ENCODE results near the gene TMEM45A.
"Not testable (repeated sequence)": the region's sequence is repeated elsewhere in the genome, so short reads cannot be mapped to it uniquely, and the experiment has no call there.

The TMEM45A gene

DNA sequence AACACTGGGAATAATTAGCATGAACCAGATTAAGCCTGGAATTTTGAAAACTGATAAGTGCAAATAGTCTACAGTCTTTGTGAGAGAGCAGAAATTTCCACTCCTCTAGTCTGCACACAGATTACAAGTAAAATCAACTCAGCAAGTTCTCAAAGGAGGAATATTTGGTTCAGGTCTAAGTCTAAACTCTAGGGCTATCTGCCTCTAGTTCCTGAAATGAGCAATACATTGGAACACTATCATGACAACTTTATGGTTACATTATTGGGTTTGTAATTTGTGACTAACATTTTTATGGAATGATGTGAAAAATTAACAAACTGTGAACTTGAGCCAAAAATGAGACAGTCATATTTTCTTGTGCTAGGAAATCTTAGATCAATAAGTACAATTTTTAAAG lies 86.2 kb downstream of the TMEM45A start:
- FAIRE-seq, result no peak

DNA sequence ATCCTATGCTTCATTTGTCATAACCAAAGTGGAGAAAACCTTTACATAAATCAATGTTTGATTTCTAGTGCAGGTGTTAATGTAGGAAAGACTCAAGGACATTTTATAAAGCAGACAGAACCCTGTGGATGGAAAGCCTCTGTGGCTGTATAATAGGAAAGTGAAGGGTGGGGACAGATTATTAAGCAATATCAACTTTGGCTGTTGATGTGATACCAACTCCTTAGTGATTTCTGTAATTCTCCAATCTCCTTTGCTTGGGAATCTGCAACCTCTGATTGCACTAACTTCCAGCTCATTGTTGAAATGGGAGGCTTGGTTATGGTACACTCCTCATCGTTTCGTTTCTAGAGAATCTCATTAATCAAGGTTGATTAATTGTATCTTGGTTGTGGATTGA lies 87.7 kb downstream of the TMEM45A start:
- FAIRE-seq, result no peak

DNA sequence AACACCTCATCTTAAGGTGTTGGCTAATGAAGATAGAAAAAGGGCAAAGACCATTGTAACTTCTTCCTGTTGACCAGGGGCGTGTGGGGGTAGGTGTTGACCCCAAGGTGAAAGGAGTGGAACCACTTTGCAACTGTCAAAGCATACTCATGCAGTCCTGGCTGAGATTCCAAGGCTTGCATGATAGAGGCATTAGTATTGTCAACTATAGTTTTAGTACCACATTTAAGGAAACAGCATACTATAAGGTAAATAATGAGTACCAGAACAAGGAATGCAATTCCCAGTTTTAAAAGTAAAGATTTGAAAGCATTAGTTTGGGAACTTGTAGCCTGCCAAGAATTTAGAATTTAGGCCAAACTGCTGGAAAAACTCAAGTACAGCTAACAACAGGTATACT lies 89.2 kb downstream of the TMEM45A start:
- no peak for FAIRE-seq

DNA sequence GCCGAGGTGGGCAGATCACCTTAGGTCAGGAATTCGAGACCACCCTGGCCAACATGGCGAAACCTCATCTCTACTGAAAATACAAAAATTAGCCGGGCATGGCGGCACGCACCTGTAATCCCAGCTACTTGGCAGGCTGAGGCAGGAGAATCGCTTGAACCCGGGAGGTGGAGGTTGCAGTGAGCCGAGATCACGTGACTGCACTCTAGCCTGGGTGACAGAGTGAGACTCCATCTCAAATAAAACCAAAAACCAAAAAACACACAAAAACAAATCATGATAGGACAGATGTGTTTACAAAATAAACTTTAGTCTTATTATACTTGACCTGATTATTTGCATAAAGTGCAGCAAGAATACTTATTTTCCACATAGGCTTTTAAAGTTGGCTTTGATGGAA lies 89.7 kb downstream of the TMEM45A start:
- FAIRE-seq, result not testable (repeated sequence)

DNA sequence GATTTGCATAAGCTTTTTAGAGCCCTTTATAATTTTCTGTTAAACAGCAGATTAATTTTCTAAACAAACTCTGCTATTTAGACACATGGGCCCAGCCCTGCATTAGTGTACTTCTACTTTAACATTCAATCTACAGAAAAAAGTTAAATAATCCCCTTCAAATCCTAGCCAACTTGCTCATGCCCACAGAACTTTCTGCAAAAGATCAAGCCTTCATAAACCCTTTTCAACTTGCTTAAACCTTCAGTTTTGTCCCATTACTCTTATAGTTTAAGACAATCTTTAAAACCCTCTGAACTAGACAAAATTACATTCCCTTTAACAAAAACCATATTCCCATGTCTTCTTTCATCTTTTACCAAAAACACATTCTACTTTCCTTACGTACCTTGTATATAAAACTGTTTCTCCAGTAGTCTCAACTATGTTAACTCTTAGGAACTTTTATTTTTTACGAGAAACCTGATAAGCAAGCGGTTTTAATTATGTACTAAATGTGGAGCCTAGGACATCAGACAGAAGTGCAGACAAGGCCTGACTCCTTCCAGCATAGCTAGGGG lies 91.8 kb downstream of the TMEM45A start:
- FAIRE-seq, result no peak

DNA sequence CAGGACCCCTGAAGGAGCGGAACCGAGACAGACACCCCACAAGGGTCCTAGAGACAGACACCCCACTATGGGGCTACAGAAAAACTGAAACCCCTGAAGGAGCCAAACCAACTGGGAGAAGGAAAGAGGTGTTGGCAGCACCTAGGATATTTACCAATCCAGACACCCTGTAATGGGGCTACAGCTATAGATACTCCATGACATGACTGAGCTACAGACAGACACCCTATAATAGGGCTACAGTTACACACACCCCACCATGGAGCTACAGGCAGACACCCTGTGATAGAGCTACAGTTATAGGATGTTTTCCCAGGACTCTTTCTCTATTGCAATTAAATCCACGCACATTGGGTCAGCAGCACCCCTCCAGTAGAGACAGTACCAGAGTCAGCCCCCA lies 94.4 kb downstream of the TMEM45A start:
- no peak for FAIRE-seq

DNA sequence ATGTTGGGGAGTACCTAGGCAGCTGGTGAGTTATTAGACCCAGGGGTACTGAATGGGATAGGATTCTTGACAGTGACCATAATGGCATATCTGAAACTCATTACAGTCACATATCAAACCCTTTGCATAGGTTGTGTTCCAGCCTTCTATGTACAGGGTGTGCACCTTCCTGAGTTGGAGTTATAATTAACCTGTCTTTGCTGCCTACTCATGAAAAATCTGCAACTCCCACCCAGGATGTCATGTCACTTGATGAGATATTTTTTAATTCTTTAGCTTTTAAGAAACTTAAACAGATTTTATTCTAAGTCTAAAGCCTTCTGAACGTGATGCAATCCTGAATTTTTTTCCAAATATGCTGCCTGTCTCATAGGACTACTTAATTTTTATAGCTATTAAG lies 95.8 kb downstream of the TMEM45A start:
- FAIRE-seq, result no peak

DNA sequence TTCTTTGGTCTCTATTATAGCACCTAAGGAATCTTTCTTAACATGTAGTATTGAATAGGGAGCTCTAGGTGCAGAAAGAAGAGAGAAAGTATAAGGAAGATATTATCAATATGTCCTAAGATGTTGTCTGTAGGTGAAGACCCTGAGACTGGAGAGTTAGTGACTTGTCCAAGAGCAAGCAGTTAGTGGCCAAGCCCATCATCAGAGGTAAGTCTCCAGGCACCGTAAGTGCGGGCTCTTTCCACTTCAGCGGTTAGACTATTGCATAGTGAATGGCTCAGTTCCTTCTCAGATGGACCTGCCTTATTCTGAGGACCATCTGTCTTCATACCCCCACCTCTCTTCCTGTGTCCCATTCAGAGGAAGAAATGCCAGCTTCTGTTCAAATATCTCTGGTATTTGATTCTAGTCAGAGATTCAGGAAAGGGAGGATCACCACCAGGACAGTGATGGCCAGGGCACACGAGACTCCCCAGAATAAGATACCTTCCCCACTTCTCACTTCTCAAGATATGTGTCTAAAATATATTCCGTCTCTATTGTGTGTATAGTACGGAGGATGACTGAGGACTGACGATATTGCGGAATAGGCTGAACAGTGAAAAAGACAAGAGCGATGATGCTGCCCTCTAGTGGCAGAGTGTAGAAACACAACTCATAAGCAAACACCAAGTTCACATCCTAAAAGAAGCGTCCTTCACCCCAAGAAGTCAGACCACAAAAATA lies 97.9 kb downstream of the TMEM45A start:
- FAIRE-seq, result peak; percentile 92

DNA sequence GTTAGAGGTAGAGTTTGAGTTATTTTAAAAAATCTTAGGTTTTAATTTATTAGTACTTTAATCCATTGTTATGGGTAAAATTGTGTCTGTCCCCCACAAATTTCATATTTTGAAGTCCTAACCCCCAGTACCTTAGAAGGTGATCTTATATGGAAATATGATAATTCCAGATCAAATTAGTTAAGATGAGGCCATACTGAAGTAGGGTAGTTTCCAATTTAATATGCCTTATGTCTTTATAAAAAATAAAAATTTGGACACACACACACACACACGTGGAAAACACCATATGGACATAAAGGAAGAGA lies 98.4 kb downstream of the TMEM45A start:
- no peak for FAIRE-seq

DNA sequence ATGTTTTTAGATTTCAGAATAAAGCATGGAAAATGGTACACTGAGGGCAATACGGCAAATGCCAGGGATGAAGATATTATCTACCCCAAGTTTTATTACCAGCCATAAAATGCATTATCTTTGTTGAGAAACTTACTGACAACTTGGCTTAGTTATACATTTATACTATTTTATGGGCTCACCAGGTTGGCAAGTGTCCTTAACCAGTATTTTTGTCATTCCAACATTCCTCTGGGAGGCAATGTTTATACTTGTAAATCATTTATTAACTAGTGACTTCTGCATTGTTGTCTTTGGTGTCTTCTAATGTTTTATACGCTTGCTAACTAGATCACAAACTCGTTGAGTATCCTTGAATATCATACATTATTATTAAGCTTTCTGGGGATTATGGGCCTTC lies 99.0 kb downstream of the TMEM45A start:
- no peak for FAIRE-seq

DNA sequence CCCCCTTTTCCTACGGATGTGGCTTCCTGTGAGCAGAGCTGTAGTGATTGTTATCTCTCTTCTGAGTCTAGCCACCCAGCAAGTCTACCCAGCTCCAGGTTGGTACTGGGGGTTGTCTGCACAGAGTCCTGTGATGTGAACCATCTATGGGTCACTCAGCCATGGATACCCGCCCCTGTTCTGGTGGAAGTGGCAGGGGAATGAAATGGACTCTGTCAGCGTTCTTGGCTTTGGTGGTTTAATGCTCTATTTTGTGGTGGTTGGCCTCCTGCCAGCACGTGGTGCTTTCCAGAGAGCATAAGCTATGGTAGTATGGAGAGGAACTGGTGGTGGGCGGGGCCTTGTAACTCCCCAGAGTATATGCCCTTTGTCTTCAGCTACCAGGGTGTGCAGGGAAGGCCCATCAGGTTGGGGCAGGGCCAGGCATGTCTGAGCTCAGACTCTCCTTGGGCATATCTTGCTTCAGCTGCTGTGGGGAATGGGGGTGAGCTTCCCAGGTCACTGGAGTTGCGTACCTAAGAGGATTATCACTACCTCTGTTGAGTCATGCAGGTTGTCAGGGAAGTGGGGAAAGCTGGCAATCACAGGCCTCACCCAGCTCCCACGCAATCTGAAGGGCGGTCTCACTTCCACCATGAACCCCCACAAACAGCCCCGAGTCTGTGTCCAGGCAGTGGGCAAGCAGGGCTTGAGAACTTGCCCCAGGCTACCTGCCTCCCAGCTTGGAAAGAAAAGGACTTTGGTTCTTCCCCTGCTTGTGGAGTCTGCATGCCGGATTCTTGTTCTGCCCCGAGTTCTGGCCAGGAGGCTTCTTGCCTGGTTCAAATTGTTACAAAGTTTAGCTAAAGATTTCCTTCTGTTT lies 108.0 kb downstream of the TMEM45A start:
- FAIRE-seq, result no peak

DNA sequence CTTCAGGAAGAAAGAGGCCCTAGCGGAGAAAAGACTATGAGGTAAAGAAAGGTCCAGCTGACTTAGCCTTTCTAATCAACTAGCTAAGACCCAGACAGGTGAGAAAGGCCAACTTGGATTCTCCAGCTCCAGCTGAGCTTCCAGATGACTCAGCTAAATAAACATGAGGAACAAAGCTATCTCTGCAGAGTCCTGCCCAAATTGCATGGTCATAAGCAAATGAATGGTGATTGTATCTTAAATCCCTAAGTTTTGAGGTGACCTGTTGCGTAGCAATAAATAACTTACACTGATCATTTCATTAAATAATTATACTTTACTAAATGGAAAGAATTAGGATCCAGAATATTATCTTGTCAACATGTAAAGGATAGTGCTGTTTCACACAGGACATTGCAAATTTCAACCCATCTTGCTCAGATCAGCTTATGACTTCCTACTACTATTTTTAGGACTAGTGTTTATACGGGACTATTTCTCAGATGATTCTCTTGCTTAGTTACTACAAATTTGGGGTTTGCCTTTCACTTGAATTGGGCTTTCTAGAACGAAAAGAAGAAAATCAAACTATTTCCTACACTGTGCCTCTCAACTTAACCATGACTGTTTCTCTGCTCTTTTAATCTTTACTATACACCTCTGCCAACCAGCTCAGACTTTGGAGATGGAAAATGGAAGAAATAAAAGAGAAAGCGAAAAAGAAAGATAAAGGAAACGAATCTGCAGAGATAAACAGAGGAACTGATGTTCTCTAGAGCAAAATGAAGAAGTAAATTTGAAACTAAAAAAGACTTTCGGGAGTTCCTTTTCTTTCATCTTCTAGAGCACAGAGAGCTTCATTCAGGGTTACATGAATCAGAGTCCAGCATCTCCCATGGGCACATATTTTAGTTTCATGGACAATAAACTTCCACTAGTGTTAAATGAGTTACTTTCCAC lies 110.4 kb downstream of the TMEM45A start:
- FAIRE-seq, result no peak

DNA sequence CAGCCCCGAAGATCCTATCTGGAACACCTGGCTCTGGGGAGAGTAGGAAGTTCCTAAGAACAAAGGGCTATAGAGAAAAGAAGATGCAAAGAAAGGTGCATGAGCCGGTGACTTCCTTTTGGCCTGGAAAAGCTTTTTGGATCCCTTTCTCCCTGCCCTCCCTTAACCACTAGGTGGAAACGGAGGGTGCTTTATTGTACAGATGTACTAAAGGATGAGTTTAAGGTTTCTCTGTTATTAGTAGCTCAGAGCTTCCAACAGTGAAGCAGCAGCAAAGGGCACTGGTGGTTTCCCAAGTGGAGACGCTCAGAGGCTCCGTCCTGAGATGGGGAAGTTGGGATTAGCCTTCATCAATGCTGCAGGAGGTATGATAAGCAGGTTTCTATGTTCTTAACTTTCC lies 111.0 kb downstream of the TMEM45A start:
- no peak for FAIRE-seq

DNA sequence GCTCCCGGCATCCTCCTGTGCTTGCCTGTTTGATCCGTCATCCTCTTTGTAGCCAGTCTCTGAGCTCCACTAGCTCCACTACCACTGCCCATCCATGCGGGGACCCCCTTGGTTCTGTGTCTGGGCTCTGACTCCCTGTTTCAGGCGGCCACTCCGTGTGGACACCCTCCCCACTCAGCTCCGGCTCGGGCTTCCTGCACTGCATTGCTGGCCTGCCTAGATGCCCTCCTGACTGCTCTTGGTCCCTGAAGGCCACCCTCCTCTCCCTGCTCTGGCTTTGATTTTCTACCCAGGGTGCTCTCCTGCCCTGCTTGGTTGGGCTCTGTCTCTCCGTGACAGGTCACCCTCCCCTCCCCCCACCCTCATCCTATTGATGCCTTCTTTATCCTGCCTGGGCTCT lies 112.9 kb downstream of the TMEM45A start:
- no peak for FAIRE-seq

DNA sequence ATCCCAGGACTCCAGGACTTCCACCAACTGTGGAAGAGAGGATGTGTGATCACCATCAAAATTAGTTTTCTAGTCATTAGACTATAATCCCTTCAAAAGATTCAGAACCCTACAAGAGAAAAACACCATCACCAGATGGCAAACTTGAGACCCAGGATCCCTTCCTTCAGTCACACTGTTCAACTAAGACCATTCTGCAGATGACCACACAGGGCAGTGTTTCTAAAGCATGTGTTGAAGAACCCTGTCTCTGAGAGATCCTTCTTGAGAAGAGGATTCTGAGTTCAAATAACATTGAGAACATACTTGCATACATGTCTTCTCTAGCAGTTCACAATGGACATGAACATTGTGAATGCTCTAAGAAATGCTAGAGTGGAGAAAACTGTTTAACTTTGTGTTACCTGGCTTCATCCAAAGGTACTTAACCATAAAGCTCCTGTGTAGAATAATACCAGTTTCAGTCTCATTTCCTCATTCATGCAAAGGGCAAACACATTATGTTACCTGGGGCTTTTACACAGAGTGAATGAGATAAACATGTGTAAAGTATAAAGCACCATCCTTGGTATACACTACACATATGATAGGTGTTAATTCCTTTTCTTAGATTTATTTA lies 114.6 kb downstream of the TMEM45A start:
- no peak for FAIRE-seq

DNA sequence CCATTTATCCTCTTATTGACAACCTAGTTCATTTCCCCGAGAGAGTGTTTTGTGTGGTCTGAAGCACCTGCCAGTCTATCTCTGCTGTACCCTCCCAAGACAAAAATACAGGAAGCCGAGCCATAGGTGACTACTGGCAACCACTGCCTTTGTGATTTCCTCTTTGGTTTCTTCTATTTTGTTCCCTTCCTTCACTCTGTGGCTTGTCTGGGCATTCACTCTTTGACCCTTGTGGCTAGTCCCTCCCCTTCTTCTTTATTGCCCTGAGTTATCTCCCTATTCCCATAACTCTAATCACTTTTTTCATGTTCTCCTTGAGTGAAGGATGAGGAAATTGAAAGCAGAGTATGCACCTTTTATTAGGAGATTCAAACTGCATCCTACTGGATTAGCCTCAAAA lies 116.9 kb downstream of the TMEM45A start, which contains the start of gene ADGRG7:
ADGRG7 (plus strand) TSS at position 297 of the 400 bp plus-strand sequence. CDS start 256 bp downstream, outside the sequence.
- FAIRE-seq, result no peak

DNA sequence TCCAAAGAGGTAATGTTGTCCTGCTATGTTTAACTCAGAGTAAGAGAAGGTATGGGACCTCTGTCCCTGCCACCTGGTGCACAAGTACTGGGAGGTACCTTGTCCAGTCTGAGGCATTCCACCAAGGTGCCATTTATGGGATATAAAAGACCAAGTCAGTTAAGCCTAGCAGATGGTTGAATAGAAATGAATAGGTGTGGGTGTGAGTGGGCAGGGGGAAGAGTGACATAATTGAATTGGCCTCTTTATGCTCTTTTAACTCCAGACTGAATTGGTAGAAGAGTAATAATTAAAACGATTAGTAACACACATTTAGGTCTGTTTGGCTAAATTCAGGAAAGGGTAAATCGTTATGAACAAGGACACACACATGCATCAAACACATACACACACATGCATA lies 117.5 kb downstream of the TMEM45A start:
- no peak for FAIRE-seq

DNA sequence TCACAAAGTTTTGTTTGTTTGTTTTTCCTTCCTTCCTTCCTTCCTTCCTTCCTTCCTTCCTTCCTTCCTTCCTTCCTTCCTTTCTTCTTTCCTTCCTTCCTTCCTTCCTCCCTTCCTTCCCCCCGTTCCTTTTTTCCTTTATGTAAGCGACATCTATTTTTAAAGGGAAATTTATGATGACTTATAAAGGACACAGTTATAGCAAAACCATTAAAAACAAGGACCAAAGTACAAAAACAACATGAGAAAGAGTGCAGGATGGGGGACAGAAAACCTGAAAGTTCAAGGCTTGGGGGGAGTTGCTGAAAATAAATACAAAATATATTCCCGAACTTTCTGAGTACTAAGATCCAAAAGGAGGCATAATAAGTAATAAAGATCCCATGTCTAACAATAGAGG lies 118.8 kb downstream of the TMEM45A start:
- FAIRE-seq, result no peak

DNA sequence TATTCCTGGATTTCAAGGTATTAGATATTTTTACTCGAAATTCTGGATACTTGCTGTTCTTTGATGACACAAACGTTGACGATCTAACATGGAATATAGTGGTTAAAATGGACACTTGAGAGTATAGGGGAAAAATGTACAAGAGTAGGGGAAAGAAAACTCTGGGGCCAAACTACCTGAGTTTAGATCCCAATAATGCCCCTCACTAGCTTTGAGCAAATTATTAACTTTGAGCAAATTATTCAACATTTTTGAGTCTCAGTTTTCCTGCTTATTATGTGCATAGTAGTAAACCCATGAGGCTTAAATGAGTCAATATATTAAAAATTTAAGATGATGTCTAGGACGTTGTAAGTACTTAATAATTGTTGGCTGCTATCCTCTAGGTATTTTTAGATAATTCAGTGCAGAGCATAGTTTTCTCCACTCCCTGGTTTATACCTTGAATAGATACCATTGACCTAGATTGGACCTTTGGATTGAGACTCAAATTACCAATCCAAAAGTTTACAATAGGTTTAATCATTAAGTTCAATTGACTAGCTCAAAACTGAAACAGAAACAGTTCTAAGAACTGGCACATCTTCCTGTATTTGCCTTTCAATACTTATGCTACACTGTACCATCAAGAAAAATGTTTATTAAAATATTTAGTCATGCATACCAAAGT lies 121.4 kb downstream of the TMEM45A start:
- FAIRE-seq, result no peak

DNA sequence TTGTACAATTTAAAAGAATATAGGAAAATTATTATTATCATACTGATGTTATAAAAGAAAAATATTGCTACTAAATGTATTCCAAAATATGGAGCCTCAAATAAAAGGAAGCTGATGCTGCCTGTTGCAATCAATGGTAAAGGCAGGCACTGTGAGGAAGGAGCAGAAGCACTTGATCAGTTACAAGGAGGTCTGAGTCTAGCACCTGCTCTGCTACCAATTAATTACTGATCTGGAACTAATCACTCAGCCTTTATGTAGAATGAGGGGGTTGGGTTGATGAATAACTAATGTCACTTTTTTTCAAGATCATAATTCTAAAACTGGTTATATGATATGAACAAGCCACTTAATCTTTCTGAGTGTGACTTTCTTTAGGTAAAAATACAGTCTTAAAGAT lies 122.5 kb downstream of the TMEM45A start:
- no peak for FAIRE-seq

DNA sequence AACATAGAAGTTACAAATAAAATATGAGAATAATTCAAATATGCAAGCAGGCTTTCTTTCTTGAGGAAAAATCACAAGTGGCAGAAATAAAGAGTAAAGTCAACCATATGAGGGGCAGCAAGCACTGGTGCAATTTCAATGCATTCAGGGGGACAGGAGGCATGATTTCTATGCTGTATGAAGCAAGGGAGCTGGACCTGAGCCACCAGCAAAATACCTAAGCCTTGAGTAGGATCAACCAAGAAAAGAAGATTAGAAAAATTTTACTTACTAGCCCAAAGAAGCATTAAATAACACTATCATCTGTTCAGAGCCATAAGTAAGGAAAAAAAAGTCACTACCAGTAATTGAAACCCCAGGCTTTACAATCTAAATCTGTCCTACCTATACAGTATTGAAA lies 123.3 kb downstream of the TMEM45A start:
- no peak for FAIRE-seq

DNA sequence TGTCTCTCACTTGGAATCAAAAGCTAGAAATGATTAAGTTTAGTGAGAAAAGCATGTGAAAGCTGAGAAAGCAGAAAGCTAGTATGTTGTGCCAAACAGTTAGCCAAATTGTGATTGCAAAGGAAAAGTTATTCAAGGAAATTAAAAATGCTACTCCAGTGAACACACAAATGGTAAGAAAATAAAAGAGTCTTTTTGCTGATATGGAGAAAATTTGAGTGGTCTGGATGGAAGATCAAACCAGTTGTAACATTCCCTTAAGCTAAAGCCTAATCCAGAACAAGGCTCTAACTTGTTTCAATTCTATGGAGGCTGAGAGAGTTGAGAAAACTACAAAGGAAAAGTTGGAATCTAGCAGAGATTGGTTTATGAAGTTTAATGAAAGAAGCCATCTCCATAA lies 128.8 kb downstream of the TMEM45A start:
- FAIRE-seq, result no peak

All from islet of Langerhans (tissue), 1 donor.